ENCODE measurements around the gene TIMM44. TPM values are rescaled to one million over a fixed set of nuclear protein-coding genes. Genes with fewer than 3 reads are reported as not detected.
A peak's percentile ranks its signal among the peaks of the same experiment; 100 is the strongest.

The TIMM44 gene
- total and polyA plus RNA-seq, 8 donors = 36.7 to 56.5 (median 43.4) TPM

DNA sequence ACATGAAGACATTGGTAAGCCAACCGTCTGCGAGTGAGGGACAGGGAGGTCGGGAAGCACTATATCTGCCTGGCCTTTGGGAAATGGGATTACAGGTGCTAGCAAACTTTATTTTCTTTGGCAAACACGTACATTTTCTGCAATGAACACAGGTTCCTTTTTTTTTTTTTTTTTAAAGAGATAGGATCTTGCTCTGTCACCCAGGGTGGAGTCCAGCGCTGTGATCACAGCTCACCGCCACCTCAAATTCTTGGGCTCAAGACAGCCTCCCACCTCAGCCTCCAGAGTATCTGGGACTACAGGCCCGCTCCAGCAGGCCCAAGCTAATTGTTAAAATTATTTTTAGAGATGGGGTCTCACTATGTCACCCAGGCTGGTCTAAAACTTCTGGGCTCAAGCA is 37.7 kb upstream of the TIMM44 start:
- TF ChIP-seq, protein P1, sequence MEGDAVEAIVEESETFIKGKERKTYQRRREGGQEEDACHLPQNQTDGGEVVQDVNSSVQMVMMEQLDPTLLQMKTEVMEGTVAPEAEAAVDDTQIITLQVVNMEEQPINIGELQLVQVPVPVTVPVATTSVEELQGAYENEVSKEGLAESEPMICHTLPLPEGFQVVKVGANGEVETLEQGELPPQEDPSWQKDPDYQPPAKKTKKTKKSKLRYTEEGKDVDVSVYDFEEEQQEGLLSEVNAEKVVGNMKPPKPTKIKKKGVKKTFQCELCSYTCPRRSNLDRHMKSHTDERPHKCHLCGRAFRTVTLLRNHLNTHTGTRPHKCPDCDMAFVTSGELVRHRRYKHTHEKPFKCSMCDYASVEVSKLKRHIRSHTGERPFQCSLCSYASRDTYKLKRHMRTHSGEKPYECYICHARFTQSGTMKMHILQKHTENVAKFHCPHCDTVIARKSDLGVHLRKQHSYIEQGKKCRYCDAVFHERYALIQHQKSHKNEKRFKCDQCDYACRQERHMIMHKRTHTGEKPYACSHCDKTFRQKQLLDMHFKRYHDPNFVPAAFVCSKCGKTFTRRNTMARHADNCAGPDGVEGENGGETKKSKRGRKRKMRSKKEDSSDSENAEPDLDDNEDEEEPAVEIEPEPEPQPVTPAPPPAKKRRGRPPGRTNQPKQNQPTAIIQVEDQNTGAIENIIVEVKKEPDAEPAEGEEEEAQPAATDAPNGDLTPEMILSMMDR (IDR thresholded peaks at IDR 0.05) = no peak
- intact Hi-C loops (cut with DNase I) = no loop called here
- Histone ChIP-seq H3K4me1 (peaks cover 0 to 1% of the 10 kb centered on the region in 2 donors), H3K4me3 (no peak overlapping the region), H3K36me3 (peaks cover 0 to 93% of the 10 kb centered on the region in 2 donors), H3K27ac (no peak overlapping the region), H3K9me3 (no peaks in the 10 kb centered on the region), H3K27me3 (no peaks in the 10 kb centered on the region)
- ATAC-seq = no peak
- no peak for DNase-seq

DNA sequence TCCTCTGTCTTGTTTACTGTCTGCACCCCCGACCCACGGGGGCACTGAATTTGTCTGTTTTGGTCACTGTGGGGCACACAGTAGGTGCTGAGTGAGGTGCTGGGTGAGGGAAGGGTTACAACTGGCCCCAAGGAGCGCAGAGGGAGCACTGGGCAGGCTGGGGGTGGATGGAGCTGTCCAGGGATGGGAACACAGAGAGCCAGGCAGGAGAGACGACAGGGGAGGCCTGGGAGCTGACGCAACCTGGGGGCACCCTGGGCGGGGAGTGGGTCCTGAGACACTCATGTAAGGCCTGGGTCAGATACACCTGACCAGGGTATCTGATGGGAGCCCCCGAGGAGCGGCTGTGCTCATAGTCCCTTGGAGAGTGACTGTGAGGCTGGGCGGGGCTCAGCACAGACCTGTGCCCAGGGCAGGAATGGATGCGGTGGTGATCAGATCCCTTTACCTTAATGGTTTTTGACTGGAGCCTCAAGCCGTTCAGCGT is 37.2 kb upstream of the TIMM44 start:
- Histone ChIP-seq H3K27me3 (no peaks in the 10 kb centered on the region), H3K27ac (no peak overlapping the region), H3K4me3 (no peak overlapping the region), H3K4me1 (no peaks in the 10 kb centered on the region), H3K36me3 (peaks cover 0 to 92% of the 10 kb centered on the region in 2 donors), H3K9me3 (no peaks in the 10 kb centered on the region)
- ATAC-seq (no peak), DNase-seq (peak in 1 of 4 donors; percentile 51)
- intact Hi-C loops (cut with DNase I) = no loop called here
- TF ChIP-seq, protein P1 (IDR thresholded peaks at IDR 0.05) = no peak

DNA sequence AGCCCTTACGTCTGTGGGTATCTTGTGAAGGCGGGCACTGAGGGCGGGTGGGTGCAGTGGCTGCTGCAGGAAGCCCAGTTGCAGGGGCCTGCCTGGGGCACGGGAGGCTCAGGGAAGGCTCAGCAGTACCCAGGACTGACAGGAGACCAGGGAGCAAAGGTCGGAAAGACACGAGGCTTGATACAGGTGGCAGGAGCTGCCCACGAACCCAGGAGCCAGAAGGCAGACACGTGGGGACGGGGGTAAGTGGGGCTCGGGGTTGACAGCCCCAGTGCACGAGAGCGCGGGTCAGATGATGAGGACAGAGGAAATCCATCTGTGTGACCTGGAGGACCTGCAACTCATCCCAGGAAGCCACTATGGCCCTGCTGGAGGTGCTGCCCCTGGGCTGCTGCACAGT is 36.7 kb upstream of the TIMM44 start:
- peaks cover 0 to 93% of the 10 kb centered on the region in 2 donors for H3K36me3 ChIP-seq
- peak in 1 of 4 donors; percentile 37 for DNase-seq
- TF ChIP-seq, protein P1 (IDR thresholded peaks at IDR 0.05) = no peak
- H3K27me3 ChIP-seq = no peaks in the 10 kb centered on the region
- no peak overlapping the region for H3K27ac ChIP-seq
- intact Hi-C loops (cut with DNase I) = no loop called here
- H3K9me3 ChIP-seq = no peaks in the 10 kb centered on the region
- no peak for ATAC-seq
- no peak overlapping the region for H3K4me3 ChIP-seq
- no peaks in the 10 kb centered on the region for H3K4me1 ChIP-seq

DNA sequence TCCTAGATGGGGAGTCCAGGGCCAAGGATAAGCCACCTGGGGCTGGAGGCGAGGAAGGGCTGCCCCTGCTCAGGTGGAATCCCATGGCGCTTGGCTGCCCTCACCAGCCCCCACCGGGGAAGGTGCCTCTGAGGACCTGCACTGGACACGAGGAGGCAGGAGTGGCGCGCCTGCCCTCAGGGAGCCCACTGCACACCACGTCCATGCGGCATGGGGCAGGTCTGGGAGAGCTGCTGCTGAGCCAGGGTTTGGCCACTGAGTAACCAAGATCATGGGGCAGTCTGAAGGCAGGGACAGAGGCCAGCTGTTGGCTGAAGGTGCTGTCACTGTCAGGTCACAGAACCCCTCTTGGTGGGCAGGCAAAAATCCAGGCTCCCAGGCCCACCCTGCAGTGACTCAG is 36.1 kb upstream of the TIMM44 start:
- H3K36me3 ChIP-seq = peaks cover 0 to 95% of the 10 kb centered on the region in 2 donors
- no peaks in the 10 kb centered on the region for H3K9me3 ChIP-seq
- no peak overlapping the region for H3K4me3 ChIP-seq
- intact Hi-C loops (cut with DNase I) = no loop called here
- H3K4me1 ChIP-seq = no peaks in the 10 kb centered on the region
- H3K27ac ChIP-seq = no peak overlapping the region
- peak in 1 of 4 donors; percentile 48 for DNase-seq
- no peaks in the 10 kb centered on the region for H3K27me3 ChIP-seq
- ATAC-seq = no peak
- TF ChIP-seq, protein P1 (IDR thresholded peaks at IDR 0.05) = no peak

DNA sequence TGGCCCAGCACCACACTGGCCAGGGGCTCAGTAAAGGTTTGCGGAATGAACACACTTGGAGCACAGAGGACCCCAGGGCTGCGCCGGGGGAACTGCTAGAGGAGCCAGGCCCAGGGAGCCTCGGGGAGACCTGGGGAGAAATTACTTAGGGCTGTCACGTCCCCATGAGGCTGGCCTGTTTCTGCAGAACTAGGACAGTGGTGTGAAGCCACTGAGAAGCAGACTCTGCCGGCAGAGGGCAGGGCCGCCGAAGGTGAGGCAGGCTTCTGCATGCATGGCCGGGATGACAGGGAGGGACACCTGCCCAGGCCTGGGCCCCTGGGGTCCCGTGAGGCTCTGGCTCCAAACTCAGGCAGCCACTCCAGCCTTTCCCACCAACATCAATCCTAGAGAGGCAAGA is 35.5 kb upstream of the TIMM44 start:
- no peak for ATAC-seq
- intact Hi-C loops (cut with DNase I) = no loop called here
- Histone ChIP-seq H3K4me3 (no peak overlapping the region), H3K4me1 (no peaks in the 10 kb centered on the region), H3K27ac (no peak overlapping the region), H3K36me3 (peaks cover 0 to 95% of the 10 kb centered on the region in 2 donors), H3K9me3 (no peaks in the 10 kb centered on the region), H3K27me3 (no peaks in the 10 kb centered on the region)
- peak in 1 of 4 donors; percentile 63 for DNase-seq
- TF ChIP-seq, protein P1 (IDR thresholded peaks at IDR 0.05) = no peak
